Neural cell (in vitro differentiated cells): Measurements from ENCODE around the gene RNU5D-1. TPM values are rescaled to one million over a fixed set of nuclear protein-coding genes. Genes with fewer than 3 reads are reported as not detected.

Experiments
- H2AFZ ChIP-seq: fragments of 200-600, 300-800 bp; sonication (generic), shearing (Covaris generic); 2 replicates; pipeline ENCODE4 v1.6.0; 2014; ENCODE audit warnings: low read depth, mild to moderate bottlenecking, antibody characterized with exemption, low read length, moderate library complexity
- H3F3A ChIP-seq: fragments of 200-600 bp; shearing (Covaris generic); 2 replicates; pipeline ENCODE4 v1.6.1; 2016; ENCODE audit warnings: mild to moderate bottlenecking, moderate library complexity, mixed read lengths, antibody characterized with exemption, low read length; ENCODE audit not compliant: insufficient read depth, poor library complexity, severe bottlenecking
- H3K27ac ChIP-seq: fragments of 200-600, 300-800 bp; sonication (generic), shearing (Covaris generic); 2 replicates; pipeline ENCODE4 v1.5.1; 2014; ENCODE audit warnings: mild to moderate bottlenecking, low read length, moderate library complexity
- H3K27me3 ChIP-seq: fragments of 300-800, 200-600 bp; sonication (generic), shearing (Covaris generic); 2 replicates; pipeline ENCODE4 v1.6.0; 2014; ENCODE audit warnings: mild to moderate bottlenecking, low read depth, low read length, moderate library complexity; ENCODE audit not compliant: insufficient read depth
- H3K36me3 ChIP-seq: fragments of 300-800, 200-600 bp; sonication (generic), shearing (Covaris generic); 2 replicates; pipeline ENCODE4 v1.5.1; 2014; ENCODE audit warnings: mild to moderate bottlenecking, antibody characterized with exemption, low read length, moderate library complexity; ENCODE audit not compliant: insufficient read depth
- H3K4me2 ChIP-seq: fragments of 300-800, 200-600 bp; sonication (generic), shearing (Covaris generic); 2 replicates; pipeline ENCODE4 v1.6.0; 2014; ENCODE audit warnings: mild to moderate bottlenecking, low read length
- H3K4me3 ChIP-seq: fragments of 300-800, 200-600 bp; sonication (generic), shearing (Covaris generic); 2 replicates; pipeline ENCODE4 v1.5.1; 2014; ENCODE audit warnings: mild to moderate bottlenecking, low read length, moderate library complexity
- H3K79me2 ChIP-seq: fragments of 200-600 bp; shearing (Covaris generic); replicated peaks from 2 replicates; pipeline ENCODE4 v1.6.0; 2014; ENCODE audit warnings: mild to moderate bottlenecking, low read length, moderate library complexity; ENCODE audit not compliant: insufficient read depth
- H3K9ac ChIP-seq: fragments of 300-800, 200-600 bp; sonication (generic), shearing (Covaris generic); 2 replicates; pipeline ENCODE4 v1.6.1; 2016; ENCODE audit warnings: mild to moderate bottlenecking, low read length, mixed read lengths
- H3K9me2 ChIP-seq: fragments of 200-600 bp; shearing (Covaris generic); 2 replicates; pipeline ENCODE4 v1.6.1; 2016; ENCODE audit warnings: mild to moderate bottlenecking, low read length, mixed read lengths; ENCODE audit not compliant: insufficient read depth
- H3K9me3 ChIP-seq: fragments of 200-600, 300-800 bp; sonication (generic), shearing (Covaris generic); 2 replicates; pipeline ENCODE4 v1.6.1; 2016; ENCODE audit warnings: mild to moderate bottlenecking, mixed run types, low read length, moderate library complexity, mixed read lengths
- H4K20me1 ChIP-seq: fragments of 200-600 bp; shearing (Covaris generic); 2 replicates; pipeline ENCODE4 v1.6.1; 2016; ENCODE audit warnings: mild to moderate bottlenecking, mixed run types; ENCODE audit not compliant: insufficient read depth
- EP300 ChIP-seq: fragments of 450-650 bp; conservative IDR thresholded peaks from 2 replicates; pipeline ENCODE4 v1.6.1; 2014; ENCODE audit warnings: antibody characterized with exemption, mild to moderate bottlenecking, moderate library complexity; ENCODE audit not compliant: poor library complexity, severe bottlenecking
- EZH2 ChIP-seq: fragments of 200-600, 300-800 bp; shearing (Covaris generic), sonication (generic); IDR thresholded peaks from 2 replicates; pipeline ENCODE4 v1.6.1; 2014; ENCODE audit warnings: antibody characterized with exemption, low read length, borderline replicate concordance, mild to moderate bottlenecking; ENCODE audit not compliant: insufficient read depth, poor library complexity, severe bottlenecking
- MXI1 ChIP-seq: fragments of 450-650 bp; conservative IDR thresholded peaks from 2 replicates; pipeline ENCODE4 v1.6.1; 2014; ENCODE audit warnings: antibody characterized with exemption, mild to moderate bottlenecking; ENCODE audit not compliant: poor library complexity, severe bottlenecking
- POLR2AphosphoS5 ChIP-seq: IDR thresholded peaks from 2 replicates; pipeline ENCODE4 v1.6.1; 2012
- RAD21 ChIP-seq: fragments of 450-650 bp; conservative IDR thresholded peaks from 2 replicates; pipeline ENCODE4 v1.6.1; 2014; ENCODE audit warnings: antibody characterized with exemption, mild to moderate bottlenecking, moderate library complexity
- SMC3 ChIP-seq: fragments of 450-650 bp; conservative IDR thresholded peaks from 2 replicates; pipeline ENCODE4 v1.6.1; 2014; ENCODE audit warnings: antibody characterized with exemption, mild to moderate bottlenecking, moderate library complexity; ENCODE audit not compliant: poor library complexity
- TAF1 ChIP-seq: IDR thresholded peaks from 2 replicates; pipeline ENCODE4 v1.6.1; 2012; ENCODE audit warnings: low read depth
- polyA plus RNA-seq: library from polyadenylated mRNA; depleted of rRNA; stranded (reverse); fragments of >200 nt; gene quantifications from 2 replicates; pipeline ENCODE4 v1.2.3, GENCODE V29; 2014
- TF ChIP-seq, protein P1 (sequence below): IDR thresholded peaks from 2 replicates; pipeline ENCODE4 v1.6.1; 2012; ENCODE audit warnings: borderline replicate concordance
- TF ChIP-seq, protein P2 (sequence below): fragments of 450-650 bp; IDR thresholded peaks from 2 replicates; pipeline ENCODE4 v1.5.1; 2014; ENCODE audit warnings: antibody characterized with exemption, mild to moderate bottlenecking, moderate library complexity; ENCODE audit not compliant: poor library complexity, severe bottlenecking

Gene RNU5D-1
- polyA plus RNA-seq, 1 donor from 2014 or later, result not detected

DNA sequence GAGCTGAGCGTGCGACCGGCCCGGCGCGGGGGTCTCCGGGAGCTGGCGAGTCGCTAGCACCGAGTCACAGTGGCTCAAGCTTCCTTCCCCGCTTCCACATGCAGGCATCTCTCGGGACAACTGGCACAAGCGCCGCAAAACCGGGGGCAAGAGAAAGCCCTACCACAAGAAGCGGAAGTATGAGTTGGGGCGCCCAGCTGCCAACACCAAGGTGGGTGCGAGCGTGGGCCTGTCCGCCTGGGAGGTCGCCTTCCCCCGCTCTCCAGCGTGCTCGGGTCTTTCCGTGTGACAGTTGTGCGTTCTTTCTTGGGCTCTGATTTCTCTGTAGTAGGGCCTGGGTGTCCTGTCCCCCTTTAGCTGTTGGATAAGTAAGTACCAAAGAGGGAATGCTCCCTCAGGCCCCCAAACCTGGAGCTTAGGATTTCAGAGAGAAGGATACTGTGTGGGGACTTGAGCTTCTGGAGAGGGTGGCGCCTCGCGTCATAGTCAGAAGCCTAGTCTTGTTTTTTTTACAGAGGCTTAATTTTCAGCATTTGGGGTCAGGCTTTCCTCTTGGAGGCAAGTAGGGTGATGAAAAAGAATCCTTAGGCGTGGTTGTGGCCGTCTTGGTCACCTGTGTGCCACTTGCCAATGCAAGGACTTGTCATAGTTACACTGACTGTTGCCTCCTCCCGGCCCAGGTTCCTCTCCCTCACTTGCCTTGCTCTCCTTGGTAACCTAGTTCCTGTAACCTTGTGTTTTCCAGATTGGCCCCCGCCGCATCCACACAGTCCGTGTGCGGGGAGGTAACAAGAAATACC, 45.2 kb upstream of the RNU5D-1 start:
- Histone ChIP-seq H2AFZ (peak overlapping the region; percentile 99), H3F3A (no peaks in the 10 kb centered on the region), H3K27me3 (no peaks in the 10 kb centered on the region), H3K4me2 (peak overlapping the region; percentile 75), H3K27ac (peak overlapping the region; percentile 96), H4K20me1 (peaks cover 2% of the 10 kb centered on the region), H3K9ac (peak overlapping the region; percentile 95), H3K9me3 (no peaks in the 10 kb centered on the region), H3K9me2 (no peaks in the 10 kb centered on the region), H3K79me2 (peaks cover 10% of the 10 kb centered on the region), H3K4me3 (peak overlapping the region; percentile 81), H3K36me3 (no peaks in the 10 kb centered on the region)
- TF ChIP-seq EZH2, result no peak
- TF ChIP-seq TAF1, result no peak
- no peak for TF ChIP-seq POLR2AphosphoS5
- TF ChIP-seq RAD21, result no peak
- TF ChIP-seq, protein P1, sequence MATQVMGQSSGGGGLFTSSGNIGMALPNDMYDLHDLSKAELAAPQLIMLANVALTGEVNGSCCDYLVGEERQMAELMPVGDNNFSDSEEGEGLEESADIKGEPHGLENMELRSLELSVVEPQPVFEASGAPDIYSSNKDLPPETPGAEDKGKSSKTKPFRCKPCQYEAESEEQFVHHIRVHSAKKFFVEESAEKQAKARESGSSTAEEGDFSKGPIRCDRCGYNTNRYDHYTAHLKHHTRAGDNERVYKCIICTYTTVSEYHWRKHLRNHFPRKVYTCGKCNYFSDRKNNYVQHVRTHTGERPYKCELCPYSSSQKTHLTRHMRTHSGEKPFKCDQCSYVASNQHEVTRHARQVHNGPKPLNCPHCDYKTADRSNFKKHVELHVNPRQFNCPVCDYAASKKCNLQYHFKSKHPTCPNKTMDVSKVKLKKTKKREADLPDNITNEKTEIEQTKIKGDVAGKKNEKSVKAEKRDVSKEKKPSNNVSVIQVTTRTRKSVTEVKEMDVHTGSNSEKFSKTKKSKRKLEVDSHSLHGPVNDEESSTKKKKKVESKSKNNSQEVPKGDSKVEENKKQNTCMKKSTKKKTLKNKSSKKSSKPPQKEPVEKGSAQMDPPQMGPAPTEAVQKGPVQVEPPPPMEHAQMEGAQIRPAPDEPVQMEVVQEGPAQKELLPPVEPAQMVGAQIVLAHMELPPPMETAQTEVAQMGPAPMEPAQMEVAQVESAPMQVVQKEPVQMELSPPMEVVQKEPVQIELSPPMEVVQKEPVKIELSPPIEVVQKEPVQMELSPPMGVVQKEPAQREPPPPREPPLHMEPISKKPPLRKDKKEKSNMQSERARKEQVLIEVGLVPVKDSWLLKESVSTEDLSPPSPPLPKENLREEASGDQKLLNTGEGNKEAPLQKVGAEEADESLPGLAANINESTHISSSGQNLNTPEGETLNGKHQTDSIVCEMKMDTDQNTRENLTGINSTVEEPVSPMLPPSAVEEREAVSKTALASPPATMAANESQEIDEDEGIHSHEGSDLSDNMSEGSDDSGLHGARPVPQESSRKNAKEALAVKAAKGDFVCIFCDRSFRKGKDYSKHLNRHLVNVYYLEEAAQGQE, result no peak
- no peak for TF ChIP-seq EP300
- TF ChIP-seq, protein P2, sequence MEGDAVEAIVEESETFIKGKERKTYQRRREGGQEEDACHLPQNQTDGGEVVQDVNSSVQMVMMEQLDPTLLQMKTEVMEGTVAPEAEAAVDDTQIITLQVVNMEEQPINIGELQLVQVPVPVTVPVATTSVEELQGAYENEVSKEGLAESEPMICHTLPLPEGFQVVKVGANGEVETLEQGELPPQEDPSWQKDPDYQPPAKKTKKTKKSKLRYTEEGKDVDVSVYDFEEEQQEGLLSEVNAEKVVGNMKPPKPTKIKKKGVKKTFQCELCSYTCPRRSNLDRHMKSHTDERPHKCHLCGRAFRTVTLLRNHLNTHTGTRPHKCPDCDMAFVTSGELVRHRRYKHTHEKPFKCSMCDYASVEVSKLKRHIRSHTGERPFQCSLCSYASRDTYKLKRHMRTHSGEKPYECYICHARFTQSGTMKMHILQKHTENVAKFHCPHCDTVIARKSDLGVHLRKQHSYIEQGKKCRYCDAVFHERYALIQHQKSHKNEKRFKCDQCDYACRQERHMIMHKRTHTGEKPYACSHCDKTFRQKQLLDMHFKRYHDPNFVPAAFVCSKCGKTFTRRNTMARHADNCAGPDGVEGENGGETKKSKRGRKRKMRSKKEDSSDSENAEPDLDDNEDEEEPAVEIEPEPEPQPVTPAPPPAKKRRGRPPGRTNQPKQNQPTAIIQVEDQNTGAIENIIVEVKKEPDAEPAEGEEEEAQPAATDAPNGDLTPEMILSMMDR, result no peak
- no peak for TF ChIP-seq SMC3
- TF ChIP-seq MXI1, result no peak

DNA sequence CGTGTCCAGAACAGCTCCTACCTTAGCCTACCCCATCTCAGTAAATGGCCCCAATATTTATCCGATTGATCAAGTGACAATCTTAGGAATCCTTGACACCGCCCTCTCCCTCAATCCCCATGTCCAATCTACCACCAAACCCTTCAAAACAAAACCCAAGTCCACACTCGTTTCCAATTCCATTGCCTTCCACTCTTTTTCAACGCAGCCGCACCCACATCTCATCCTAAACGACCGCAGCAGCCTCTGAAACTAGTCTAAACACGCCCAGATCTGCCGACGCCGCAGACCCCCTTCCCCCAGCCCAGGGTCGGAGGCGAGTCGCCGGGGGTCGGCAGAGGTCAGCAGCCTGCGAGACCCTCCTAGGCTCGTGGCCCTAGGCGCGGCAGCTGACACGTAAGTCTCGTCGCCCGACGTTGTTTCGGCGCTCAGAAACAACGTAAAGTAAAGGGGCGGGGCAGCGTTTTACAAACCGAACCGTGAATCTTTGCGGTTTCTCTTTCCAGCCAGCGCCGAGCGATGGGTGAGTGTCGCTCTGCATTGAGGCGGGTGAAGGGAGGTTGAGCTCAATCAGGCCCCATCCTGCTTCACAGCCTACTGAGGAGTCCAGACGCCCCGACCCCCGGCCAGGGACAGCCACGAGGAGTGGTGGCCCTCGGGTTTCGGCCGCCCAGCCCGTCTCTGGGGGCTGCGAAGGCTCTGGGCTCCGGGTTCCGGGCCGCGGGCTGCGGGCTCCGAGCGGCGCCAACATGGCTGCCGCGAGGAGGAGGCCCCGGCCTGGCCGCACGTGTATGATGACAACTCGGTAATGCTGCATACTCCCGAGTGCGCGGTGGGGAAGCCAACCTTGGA, 44.3 kb upstream of the RNU5D-1 start, which contains the start of gene RPS8:
RPS8 (plus strand) TSS at position 463 of the 852 bp plus-strand sequence; CDS start at position 520, 57 bp downstream.
- Histone ChIP-seq H3K36me3 (no peaks in the 10 kb centered on the region), H3K9me3 (no peaks in the 10 kb centered on the region), H3K9me2 (no peaks in the 10 kb centered on the region), H3K27me3 (no peaks in the 10 kb centered on the region), H3K4me2 (peak within 1 kb of the TSS; percentile 75), H3K9ac (peak within 1 kb of the TSS; percentile 95), H4K20me1 (peaks cover 2% of the 10 kb centered on the region), H2AFZ (peak within 1 kb of the TSS; percentile 99), H3K79me2 (peaks cover 10% of the 10 kb centered on the region), H3K27ac (peak within 1 kb of the TSS; percentile 96), H3K4me3 (peak within 1 kb of the TSS; percentile 81), H3F3A (no peaks in the 10 kb centered on the region)
- TF ChIP-seq SMC3 (no peak), RAD21 (peak; percentile 13), EZH2 (no peak), POLR2AphosphoS5 (peak; percentile 98), TAF1 (peak; percentile 95), EP300 (peak; percentile 80), MXI1 (peak; percentile 97)
- TF ChIP-seq, protein P1, result peak; percentile 95
- TF ChIP-seq, protein P2, result peak; percentile 19
